Measurements from ENCODE around the gene KCNK2. TPM values are rescaled to one million over a fixed set of nuclear protein-coding genes. Genes with fewer than 3 reads are reported as not detected.

The KCNK2 gene
- not detected for total RNA-seq

- POLR2A ChIA-PET, result no interaction called here
Observed at GRCh38 chr1:215082532-215083382, at the start of gene KCNK2. Gene KCNK2 (plus strand): TSS chr1:215082737. CDS start chr1:215083386, 649 bp downstream.

DNA sequence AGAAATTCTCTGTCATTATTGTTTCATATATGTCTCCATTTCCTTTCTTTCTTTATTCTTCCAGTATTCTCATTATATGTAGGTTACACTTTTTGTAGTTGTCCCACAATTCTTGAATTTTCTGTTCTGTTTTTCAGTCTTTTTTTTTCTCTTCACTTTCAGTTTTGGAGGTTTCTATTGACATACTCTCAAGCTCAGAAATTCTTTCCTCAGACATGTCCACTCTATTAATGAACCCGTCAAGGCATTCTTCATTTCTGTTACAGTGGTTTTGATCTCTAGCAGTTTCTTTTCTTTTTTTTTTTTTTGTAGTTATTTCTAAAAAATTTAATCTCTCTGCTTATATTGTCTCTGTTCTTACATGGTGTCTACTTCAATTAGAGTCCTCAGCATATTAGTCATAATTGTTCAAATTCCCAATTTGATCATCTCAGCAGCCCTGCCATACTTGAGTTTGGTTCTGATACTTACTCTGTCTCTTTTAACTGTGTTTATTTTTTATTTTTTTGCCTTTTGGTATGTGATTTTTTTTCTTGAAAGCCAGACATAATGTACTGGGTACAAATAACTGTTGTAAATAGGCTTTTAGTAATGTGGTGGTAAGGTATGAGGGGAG is 49.5 kb upstream of the KCNK2 start:
- H3K27me3 Mint-ChIP-seq, result peaks cover 6% of the 10 kb centered on the region
- intact Hi-C loops (cut with micrococcal nuclease), result no loop called here
- H3K27ac Mint-ChIP-seq, result no peak overlapping the region
- ChIA-PET POLR2A (no interaction called here), CTCF (no interaction called here)
- H3K36me3 Mint-ChIP-seq, result no peaks in the 10 kb centered on the region
- H3K4me3 Mint-ChIP-seq, result no peak overlapping the region
- H3K4me1 Mint-ChIP-seq (ENCODE audit: low read depth), result no peaks in the 10 kb centered on the region
- no peak for DNase-seq
- no peaks in the 10 kb centered on the region for H3K9me3 Mint-ChIP-seq

More at GRCh38 chr1:215082532-215083382, at the start of gene KCNK2:
- Mint-ChIP-seq H3K9me3 (no peaks in the 10 kb centered on the region), H3K4me1 (ENCODE audit: low read depth) (peaks cover 8% of the 10 kb centered on the region), H3K4me3 (no peak within 1 kb of the TSS), H3K36me3 (no peaks in the 10 kb centered on the region), H3K27ac (no peak within 1 kb of the TSS), H3K27me3 (peaks cover 39% of the 10 kb centered on the region)
- intact Hi-C loops (cut with micrococcal nuclease), result no loop called here
- CTCF ChIA-PET, result no interaction called here
- no peak for DNase-seq

GRCh38 chr1:215040190-215040589 is 42.3 kb upstream of the KCNK2 start:
- DNase-seq, result no peak
- H3K27ac Mint-ChIP-seq, result no peak overlapping the region
- H3K27me3 Mint-ChIP-seq, result peaks cover 5% of the 10 kb centered on the region
- no peaks in the 10 kb centered on the region for H3K4me1 Mint-ChIP-seq (ENCODE audit: low read depth)
- ChIA-PET POLR2A (no interaction called here), CTCF (no interaction called here)
- intact Hi-C loops (cut with micrococcal nuclease), result loop anchor here (5.0 kb wide), 1 partner anchor 603 kb away; no protein-coding TSS in a partner anchor
- peaks cover 7% of the 10 kb centered on the region for H3K9me3 Mint-ChIP-seq
- H3K4me3 Mint-ChIP-seq, result no peak overlapping the region
- H3K36me3 Mint-ChIP-seq, result no peaks in the 10 kb centered on the region

GRCh38 chr1:215043401-215043800 is 39.1 kb upstream of the KCNK2 start:
- peaks cover 5% of the 10 kb centered on the region for H3K27me3 Mint-ChIP-seq
- H3K36me3 Mint-ChIP-seq, result no peaks in the 10 kb centered on the region
- peak; percentile 34 for DNase-seq
- H3K9me3 Mint-ChIP-seq, result peaks cover 7% of the 10 kb centered on the region
- H3K4me1 Mint-ChIP-seq (ENCODE audit: low read depth), result no peaks in the 10 kb centered on the region
- CTCF ChIA-PET, result no interaction called here
- no peak overlapping the region for H3K27ac Mint-ChIP-seq
- POLR2A ChIA-PET, result no interaction called here
- intact Hi-C loops (cut with micrococcal nuclease), result loop anchor here (5.0 kb wide), 1 partner anchor 606 kb away; no protein-coding TSS in a partner anchor
- H3K4me3 Mint-ChIP-seq, result no peak overlapping the region

DNA sequence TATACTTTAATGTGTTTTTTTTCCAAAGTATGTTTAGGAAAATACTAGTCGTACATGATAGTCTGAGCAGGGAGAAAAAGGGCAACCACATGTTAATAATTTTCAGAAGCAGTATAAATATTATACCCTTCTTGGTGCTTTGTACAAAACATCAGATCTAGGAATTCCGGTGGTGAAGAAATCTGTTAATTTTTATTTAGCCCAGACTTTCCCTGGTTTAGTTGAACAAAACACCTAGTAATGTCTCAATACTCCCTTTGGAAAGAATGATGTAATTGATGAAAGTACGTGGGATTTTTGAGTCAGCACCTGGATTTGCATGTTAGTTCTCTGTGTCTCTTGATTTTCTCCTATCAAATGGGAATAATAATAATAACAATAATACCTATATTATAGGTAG is 38.4 kb upstream of the KCNK2 start:
- H3K4me3 Mint-ChIP-seq, result no peak overlapping the region
- H3K4me1 Mint-ChIP-seq (ENCODE audit: low read depth), result no peaks in the 10 kb centered on the region
- H3K36me3 Mint-ChIP-seq, result no peaks in the 10 kb centered on the region
- intact Hi-C loops (cut with micrococcal nuclease), result loop anchor here (5.0 kb wide), 1 partner anchor 607 kb away; no protein-coding TSS in a partner anchor
- no peak for DNase-seq
- POLR2A ChIA-PET, result no interaction called here
- H3K27me3 Mint-ChIP-seq, result peaks cover 5% of the 10 kb centered on the region
- CTCF ChIA-PET, result no interaction called here
- no peak overlapping the region for H3K27ac Mint-ChIP-seq
- H3K9me3 Mint-ChIP-seq, result peaks cover 7% of the 10 kb centered on the region

GRCh38 chr1:215045698-215046308 is 36.7 kb upstream of the KCNK2 start:
- POLR2A ChIA-PET, result no interaction called here

GRCh38 chr1:215052256-215053015 is 30.1 kb upstream of the KCNK2 start:
- no peak overlapping the region for H3K27ac Mint-ChIP-seq
- H3K4me3 Mint-ChIP-seq, result no peak overlapping the region
- H3K4me1 Mint-ChIP-seq (ENCODE audit: low read depth), result no peaks in the 10 kb centered on the region
- no peaks in the 10 kb centered on the region for H3K36me3 Mint-ChIP-seq
- no peaks in the 10 kb centered on the region for H3K9me3 Mint-ChIP-seq
- DNase-seq, result no peak
- CTCF ChIA-PET, result no interaction called here
- intact Hi-C loops (cut with micrococcal nuclease), result no loop called here
- POLR2A ChIA-PET, result no interaction called here
- no peaks in the 10 kb centered on the region for H3K27me3 Mint-ChIP-seq

More at GRCh38 chr1:215045698-215046308, 36.7 kb upstream of the KCNK2 start:
- H3K4me1 Mint-ChIP-seq (ENCODE audit: low read depth), result no peaks in the 10 kb centered on the region
- H3K36me3 Mint-ChIP-seq, result no peaks in the 10 kb centered on the region
- no peak overlapping the region for H3K4me3 Mint-ChIP-seq
- intact Hi-C loops (cut with micrococcal nuclease), result no loop called here
- peaks cover 7% of the 10 kb centered on the region for H3K9me3 Mint-ChIP-seq
- no peaks in the 10 kb centered on the region for H3K27me3 Mint-ChIP-seq
- CTCF ChIA-PET, result no interaction called here
- no peak for DNase-seq
- no peak overlapping the region for H3K27ac Mint-ChIP-seq

DNA sequence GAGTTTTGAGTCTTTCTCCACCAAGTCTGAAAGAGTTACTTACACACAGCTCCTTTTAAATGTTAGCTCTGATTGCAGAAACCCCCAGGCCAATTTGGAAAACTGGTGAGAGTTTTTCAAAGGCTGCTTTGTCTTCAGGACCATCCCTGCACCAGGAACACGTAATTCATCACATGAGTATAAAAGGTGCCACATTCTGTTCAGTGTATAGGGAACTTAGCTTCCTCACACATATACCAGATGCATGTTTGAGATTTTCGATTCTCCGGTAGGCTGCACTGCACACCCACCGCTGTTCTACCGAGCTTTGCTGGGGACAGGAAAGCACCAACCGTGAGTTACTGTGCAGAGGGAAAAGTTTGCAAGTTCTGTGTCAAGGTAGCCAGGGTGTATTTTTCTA is 28.3 kb upstream of the KCNK2 start:
- no peak for DNase-seq
- H3K36me3 Mint-ChIP-seq, result no peaks in the 10 kb centered on the region
- no peaks in the 10 kb centered on the region for H3K9me3 Mint-ChIP-seq
- no peak overlapping the region for H3K4me3 Mint-ChIP-seq
- intact Hi-C loops (cut with micrococcal nuclease), result no loop called here
- CTCF ChIA-PET, result no interaction called here
- H3K4me1 Mint-ChIP-seq (ENCODE audit: low read depth), result no peaks in the 10 kb centered on the region
- H3K27ac Mint-ChIP-seq, result no peak overlapping the region
- POLR2A ChIA-PET, result no interaction called here
- no peaks in the 10 kb centered on the region for H3K27me3 Mint-ChIP-seq

GRCh38 chr1:215055281-215055935 is 27.1 kb upstream of the KCNK2 start:
- intact Hi-C loops (cut with micrococcal nuclease), result no loop called here
- H3K27me3 Mint-ChIP-seq, result no peaks in the 10 kb centered on the region
- CTCF ChIA-PET, result no interaction called here
- no peak for DNase-seq
- no peak overlapping the region for H3K4me3 Mint-ChIP-seq
- no peaks in the 10 kb centered on the region for H3K4me1 Mint-ChIP-seq (ENCODE audit: low read depth)
- POLR2A ChIA-PET, result no interaction called here
- no peak overlapping the region for H3K27ac Mint-ChIP-seq
- H3K9me3 Mint-ChIP-seq, result no peaks in the 10 kb centered on the region
- no peaks in the 10 kb centered on the region for H3K36me3 Mint-ChIP-seq

- Mint-ChIP-seq H3K27ac (no peak overlapping the region), H3K27me3 (no peaks in the 10 kb centered on the region), H3K4me3 (no peak overlapping the region), H3K4me1 (ENCODE audit: low read depth) (no peaks in the 10 kb centered on the region), H3K9me3 (no peaks in the 10 kb centered on the region), H3K36me3 (no peaks in the 10 kb centered on the region)
- ChIA-PET CTCF (no interaction called here), POLR2A (no interaction called here)
- intact Hi-C loops (cut with micrococcal nuclease), result no loop called here
- no peak for DNase-seq
Observed at GRCh38 chr1:215056584-215056983, 26.0 kb upstream of the KCNK2 start.

GRCh38 chr1:215059947-215060346 is 22.6 kb upstream of the KCNK2 start:
- ChIA-PET CTCF (no interaction called here), POLR2A (no interaction called here)
- Mint-ChIP-seq H3K27ac (no peak overlapping the region), H3K4me1 (ENCODE audit: low read depth) (no peaks in the 10 kb centered on the region), H3K27me3 (no peaks in the 10 kb centered on the region), H3K36me3 (no peaks in the 10 kb centered on the region), H3K9me3 (no peaks in the 10 kb centered on the region), H3K4me3 (no peak overlapping the region)
- DNase-seq, result no peak
- intact Hi-C loops (cut with micrococcal nuclease), result no loop called here

GRCh38 chr1:215064327-215064726 is 18.2 kb upstream of the KCNK2 start:
- Mint-ChIP-seq H3K27ac (no peak overlapping the region), H3K36me3 (no peaks in the 10 kb centered on the region), H3K4me1 (ENCODE audit: low read depth) (no peaks in the 10 kb centered on the region), H3K4me3 (no peak overlapping the region), H3K9me3 (no peaks in the 10 kb centered on the region), H3K27me3 (no peaks in the 10 kb centered on the region)
- CTCF ChIA-PET, result no interaction called here
- no peak for DNase-seq
- POLR2A ChIA-PET, result no interaction called here
- intact Hi-C loops (cut with micrococcal nuclease), result no loop called here

Measured in activated CD4-positive, alpha-beta memory T cell treated with anti-CD3 and anti-CD28 coated beads for 36 hours (primary cell).